ENCODE measurements around the gene CDCP1.

Gene CDCP1

GRCh38 chr3:45051685-45052084 lies 94.5 kb downstream of the CDCP1 start:
- H3K9me3 ChIP-seq (ENCODE audit: low read depth, low read length): no peaks in the 10 kb centered on the region
- H3K27ac ChIP-seq: no peak overlapping the region
- H3K36me3 ChIP-seq (ENCODE audit: insufficient read depth, low read length): no peaks in the 10 kb centered on the region
- TF ChIP-seq EZH2 (IDR thresholded peaks at IDR 0.05) (no peak), FOXP2 (optimal IDR thresholded peaks at IDR 0.05; ENCODE audit: control extremely low read depth, extremely low read length, insufficient read depth) (no peak), POLR2AphosphoS5 (IDR thresholded peaks at IDR 0.05; ENCODE audit: borderline replicate concordance, low read depth, low read length) (no peak)
- H3K4me3 ChIP-seq: no peak overlapping the region
- H3K9ac ChIP-seq (ENCODE audit: insufficient read length): no peak overlapping the region
- no peak for DNase-seq (ENCODE audit: low read depth, low spot score)

GRCh38 chr3:45049807-45050206 lies 96.4 kb downstream of the CDCP1 start:
- no peak for DNase-seq (ENCODE audit: low read depth, low spot score)
- TF ChIP-seq FOXP2 (optimal IDR thresholded peaks at IDR 0.05; ENCODE audit: control extremely low read depth, extremely low read length, insufficient read depth) (no peak), EZH2 (IDR thresholded peaks at IDR 0.05) (no peak), POLR2AphosphoS5 (IDR thresholded peaks at IDR 0.05; ENCODE audit: borderline replicate concordance, low read depth, low read length) (no peak)
- H3K27ac ChIP-seq: no peak overlapping the region
- no peaks in the 10 kb centered on the region for H3K36me3 ChIP-seq (ENCODE audit: insufficient read depth, low read length)
- H3K9ac ChIP-seq (ENCODE audit: insufficient read length): no peak overlapping the region
- H3K4me3 ChIP-seq: no peak overlapping the region
- no peaks in the 10 kb centered on the region for H3K9me3 ChIP-seq (ENCODE audit: low read depth, low read length)

- Histone ChIP-seq H3K4me3 (no peak overlapping the region), H3K9ac (ENCODE audit: insufficient read length) (no peak overlapping the region), H3K36me3 (ENCODE audit: insufficient read depth, low read length) (no peaks in the 10 kb centered on the region), H3K9me3 (ENCODE audit: low read depth, low read length) (no peaks in the 10 kb centered on the region), H3K27ac (no peak overlapping the region)
- TF ChIP-seq FOXP2 (optimal IDR thresholded peaks at IDR 0.05; ENCODE audit: control extremely low read depth, extremely low read length, insufficient read depth): no peak
- TF ChIP-seq POLR2AphosphoS5 (IDR thresholded peaks at IDR 0.05; ENCODE audit: borderline replicate concordance, low read depth, low read length): no peak
- TF ChIP-seq EZH2 (IDR thresholded peaks at IDR 0.05): no peak
- DNase-seq (ENCODE audit: low read depth, low spot score): no peak
These were observed 97.9 kb downstream of the CDCP1 start for GRCh38 chr3:45048244-45048643.

GRCh38 chr3:45043728-45044299 lies 102.4 kb downstream of the CDCP1 start:
- Histone ChIP-seq H3K9me3 (ENCODE audit: low read depth, low read length) (no peaks in the 10 kb centered on the region), H3K27ac (no peak overlapping the region), H3K4me3 (no peak overlapping the region), H3K36me3 (ENCODE audit: insufficient read depth, low read length) (no peaks in the 10 kb centered on the region), H3K9ac (ENCODE audit: insufficient read length) (no peak overlapping the region)
- peak; percentile 6 for DNase-seq (ENCODE audit: low read depth, low spot score)
- TF ChIP-seq EZH2 (IDR thresholded peaks at IDR 0.05): no peak
- no peak for TF ChIP-seq POLR2AphosphoS5 (IDR thresholded peaks at IDR 0.05; ENCODE audit: borderline replicate concordance, low read depth, low read length)
- TF ChIP-seq FOXP2 (optimal IDR thresholded peaks at IDR 0.05; ENCODE audit: control extremely low read depth, extremely low read length, insufficient read depth): no peak

- Histone ChIP-seq H3K9me3 (ENCODE audit: low read depth, low read length) (no peaks in the 10 kb centered on the region), H3K4me3 (no peak overlapping the region), H3K9ac (ENCODE audit: insufficient read length) (no peak overlapping the region), H3K36me3 (ENCODE audit: insufficient read depth, low read length) (no peaks in the 10 kb centered on the region), H3K27ac (no peak overlapping the region)
- TF ChIP-seq EZH2 (IDR thresholded peaks at IDR 0.05) (no peak), FOXP2 (optimal IDR thresholded peaks at IDR 0.05; ENCODE audit: control extremely low read depth, extremely low read length, insufficient read depth) (no peak), POLR2AphosphoS5 (IDR thresholded peaks at IDR 0.05; ENCODE audit: borderline replicate concordance, low read depth, low read length) (no peak)
- no peak for DNase-seq (ENCODE audit: low read depth, low spot score)
These were observed 104.0 kb downstream of the CDCP1 start for GRCh38 chr3:45042162-45042561.

GRCh38 chr3:45041666-45042065 lies 104.5 kb downstream of the CDCP1 start:
- H3K9ac ChIP-seq (ENCODE audit: insufficient read length): no peak overlapping the region
- H3K27ac ChIP-seq: no peak overlapping the region
- DNase-seq (ENCODE audit: low read depth, low spot score): no peak
- H3K4me3 ChIP-seq: no peak overlapping the region
- H3K36me3 ChIP-seq (ENCODE audit: insufficient read depth, low read length): no peaks in the 10 kb centered on the region
- TF ChIP-seq FOXP2 (optimal IDR thresholded peaks at IDR 0.05; ENCODE audit: control extremely low read depth, extremely low read length, insufficient read depth) (no peak), EZH2 (IDR thresholded peaks at IDR 0.05) (no peak), POLR2AphosphoS5 (IDR thresholded peaks at IDR 0.05; ENCODE audit: borderline replicate concordance, low read depth, low read length) (no peak)
- no peaks in the 10 kb centered on the region for H3K9me3 ChIP-seq (ENCODE audit: low read depth, low read length)

- TF ChIP-seq FOXP2 (optimal IDR thresholded peaks at IDR 0.05; ENCODE audit: control extremely low read depth, extremely low read length, insufficient read depth) (peak; percentile 31), POLR2AphosphoS5 (IDR thresholded peaks at IDR 0.05; ENCODE audit: borderline replicate concordance, low read depth, low read length) (no peak)
- no peak overlapping the region for H3K9ac ChIP-seq (ENCODE audit: insufficient read length)
- DNase-seq (ENCODE audit: low read depth, low spot score): peak; percentile 72
These were observed 108.3 kb downstream of the CDCP1 start for GRCh38 chr3:45037720-45038455.

GRCh38 chr3:45035441-45036301 lies 110.5 kb downstream of the CDCP1 start:
- Histone ChIP-seq H3K27ac (no peak overlapping the region), H3K9ac (ENCODE audit: insufficient read length) (no peak overlapping the region), H3K9me3 (ENCODE audit: low read depth, low read length) (no peaks in the 10 kb centered on the region), H3K36me3 (ENCODE audit: insufficient read depth, low read length) (no peaks in the 10 kb centered on the region), H3K4me3 (no peak overlapping the region)
- DNase-seq (ENCODE audit: low read depth, low spot score): no peak
- TF ChIP-seq POLR2AphosphoS5 (IDR thresholded peaks at IDR 0.05; ENCODE audit: borderline replicate concordance, low read depth, low read length) (no peak), EZH2 (IDR thresholded peaks at IDR 0.05) (no peak), FOXP2 (optimal IDR thresholded peaks at IDR 0.05; ENCODE audit: control extremely low read depth, extremely low read length, insufficient read depth) (no peak)

More at GRCh38 chr3:45037720-45038455, 108.3 kb downstream of the CDCP1 start:
- Histone ChIP-seq H3K36me3 (ENCODE audit: insufficient read depth, low read length) (no peaks in the 10 kb centered on the region), H3K9me3 (ENCODE audit: low read depth, low read length) (no peaks in the 10 kb centered on the region), H3K27ac (no peak overlapping the region), H3K4me3 (no peak overlapping the region)
